ENCODE data around the gene RBM33.

The RBM33 gene

GRCh38 chr7:155810770-155811559 lies 166.5 kb downstream of the RBM33 start:
- TF ChIP-seq, protein P1, sequence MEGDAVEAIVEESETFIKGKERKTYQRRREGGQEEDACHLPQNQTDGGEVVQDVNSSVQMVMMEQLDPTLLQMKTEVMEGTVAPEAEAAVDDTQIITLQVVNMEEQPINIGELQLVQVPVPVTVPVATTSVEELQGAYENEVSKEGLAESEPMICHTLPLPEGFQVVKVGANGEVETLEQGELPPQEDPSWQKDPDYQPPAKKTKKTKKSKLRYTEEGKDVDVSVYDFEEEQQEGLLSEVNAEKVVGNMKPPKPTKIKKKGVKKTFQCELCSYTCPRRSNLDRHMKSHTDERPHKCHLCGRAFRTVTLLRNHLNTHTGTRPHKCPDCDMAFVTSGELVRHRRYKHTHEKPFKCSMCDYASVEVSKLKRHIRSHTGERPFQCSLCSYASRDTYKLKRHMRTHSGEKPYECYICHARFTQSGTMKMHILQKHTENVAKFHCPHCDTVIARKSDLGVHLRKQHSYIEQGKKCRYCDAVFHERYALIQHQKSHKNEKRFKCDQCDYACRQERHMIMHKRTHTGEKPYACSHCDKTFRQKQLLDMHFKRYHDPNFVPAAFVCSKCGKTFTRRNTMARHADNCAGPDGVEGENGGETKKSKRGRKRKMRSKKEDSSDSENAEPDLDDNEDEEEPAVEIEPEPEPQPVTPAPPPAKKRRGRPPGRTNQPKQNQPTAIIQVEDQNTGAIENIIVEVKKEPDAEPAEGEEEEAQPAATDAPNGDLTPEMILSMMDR (IDR thresholded peaks at IDR 0.05): no peak
- peaks cover 56% of the 10 kb centered on the region for H3K4me1 Mint-ChIP-seq
- no peak overlapping the region for H3K27ac Mint-ChIP-seq
- H3K4me3 Mint-ChIP-seq: peak overlapping the region; percentile 74
- no peak for DNase-seq
- H3K27me3 Mint-ChIP-seq (ENCODE audit: low read depth, poor library complexity): peaks cover 96% of the 10 kb centered on the region
- no peaks in the 10 kb centered on the region for H3K9me3 Mint-ChIP-seq
- H3K36me3 Mint-ChIP-seq (ENCODE audit: low read depth): no peaks in the 10 kb centered on the region

DNA sequence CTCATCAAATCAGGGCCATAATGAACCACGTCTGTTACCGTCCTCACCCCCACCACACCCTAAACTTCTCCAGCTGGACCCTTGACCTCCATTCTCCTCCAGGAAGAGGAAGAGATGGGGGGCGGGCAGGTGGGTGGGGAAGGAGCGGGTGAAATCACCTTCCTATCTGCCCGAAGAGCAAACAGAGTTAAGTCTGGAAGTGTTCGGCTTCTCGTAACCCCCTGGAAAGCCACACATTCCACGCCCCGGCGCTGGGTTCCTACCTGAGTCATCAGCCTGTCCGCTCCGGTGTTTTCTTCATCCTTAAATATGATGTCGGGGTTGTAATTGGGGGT lies 167.1 kb downstream of the RBM33 start:
- Mint-ChIP-seq H3K27me3 (ENCODE audit: low read depth, poor library complexity) (peaks cover 94% of the 10 kb centered on the region), H3K9me3 (no peaks in the 10 kb centered on the region), H3K4me1 (peaks cover 52% of the 10 kb centered on the region), H3K4me3 (peak overlapping the region; percentile 74), H3K36me3 (ENCODE audit: low read depth) (no peaks in the 10 kb centered on the region), H3K27ac (no peak overlapping the region)
- no peak for DNase-seq
- TF ChIP-seq, protein P1 (IDR thresholded peaks at IDR 0.05): no peak

- H3K36me3 Mint-ChIP-seq (ENCODE audit: low read depth): no peaks in the 10 kb centered on the region
Measured at GRCh38 chr7:155811895-155812761, 167.7 kb downstream of the RBM33 start, which contains the start of gene SHH. Gene SHH, minus strand, starts transcription at chr7:155812463. Its CDS starts 341 bp downstream, at chr7:155812122.

GRCh38 chr7:155813125-155813524 lies 168.7 kb downstream of the RBM33 start:
- TF ChIP-seq, protein P1 (IDR thresholded peaks at IDR 0.05): no peak
- no peak for DNase-seq
- Mint-ChIP-seq H3K9me3 (peaks cover under 1% of the 10 kb centered on the region), H3K4me3 (no peak overlapping the region), H3K36me3 (ENCODE audit: low read depth) (no peaks in the 10 kb centered on the region), H3K27me3 (ENCODE audit: low read depth, poor library complexity) (peaks cover 84% of the 10 kb centered on the region), H3K27ac (no peak overlapping the region), H3K4me1 (peaks cover 39% of the 10 kb centered on the region)

More at GRCh38 chr7:155811895-155812761, 167.7 kb downstream of the RBM33 start, which contains the start of gene SHH:
- H3K4me3 Mint-ChIP-seq: peak within 1 kb of the TSS; percentile 74
- no peak within 1 kb of the TSS for H3K27ac Mint-ChIP-seq
- DNase-seq: no peak
- TF ChIP-seq, protein P1 (IDR thresholded peaks at IDR 0.05): no peak
- H3K27me3 Mint-ChIP-seq (ENCODE audit: low read depth, poor library complexity): peaks cover 93% of the 10 kb centered on the region
- peaks cover 49% of the 10 kb centered on the region for H3K4me1 Mint-ChIP-seq
- H3K9me3 Mint-ChIP-seq: no peaks in the 10 kb centered on the region

GRCh38 chr7:155813546-155814315 lies 169.3 kb downstream of the RBM33 start:
- TF ChIP-seq, protein P1 (IDR thresholded peaks at IDR 0.05): no peak
- Mint-ChIP-seq H3K36me3 (ENCODE audit: low read depth) (no peaks in the 10 kb centered on the region), H3K4me1 (peaks cover 37% of the 10 kb centered on the region), H3K4me3 (no peak overlapping the region), H3K9me3 (peaks cover 4% of the 10 kb centered on the region), H3K27me3 (ENCODE audit: low read depth, poor library complexity) (peaks cover 83% of the 10 kb centered on the region), H3K27ac (no peak overlapping the region)
- no peak for DNase-seq

Data from nephron progenitor cell (in vitro differentiated cells).